Measurements from ENCODE around the gene MAP7.

DNA sequence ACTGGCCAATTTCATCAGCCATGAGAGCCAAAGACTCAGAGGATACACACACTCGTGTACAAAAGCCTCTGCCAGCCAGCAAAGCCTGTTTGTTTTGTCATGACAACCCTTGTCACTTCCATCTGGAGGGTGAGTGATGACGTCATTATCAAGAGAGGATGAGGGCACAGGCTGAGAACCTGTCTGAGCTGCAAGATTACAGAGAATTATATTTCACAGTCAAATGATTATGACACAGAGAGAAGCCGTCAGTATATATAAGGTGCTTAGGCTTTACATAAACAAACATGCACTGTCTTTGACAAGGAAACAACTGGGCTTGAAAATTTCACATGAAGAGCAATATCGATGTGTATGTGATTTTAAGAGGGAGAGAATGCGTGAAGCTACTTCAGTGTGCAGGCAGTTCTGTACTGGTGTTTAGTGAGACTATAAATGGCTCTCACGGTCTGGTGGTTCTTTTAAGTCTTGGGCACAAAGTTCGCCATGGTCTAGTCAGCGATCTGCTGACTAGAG lies 224.1 kb downstream of the MAP7 start:
- TF ChIP-seq, protein P1, sequence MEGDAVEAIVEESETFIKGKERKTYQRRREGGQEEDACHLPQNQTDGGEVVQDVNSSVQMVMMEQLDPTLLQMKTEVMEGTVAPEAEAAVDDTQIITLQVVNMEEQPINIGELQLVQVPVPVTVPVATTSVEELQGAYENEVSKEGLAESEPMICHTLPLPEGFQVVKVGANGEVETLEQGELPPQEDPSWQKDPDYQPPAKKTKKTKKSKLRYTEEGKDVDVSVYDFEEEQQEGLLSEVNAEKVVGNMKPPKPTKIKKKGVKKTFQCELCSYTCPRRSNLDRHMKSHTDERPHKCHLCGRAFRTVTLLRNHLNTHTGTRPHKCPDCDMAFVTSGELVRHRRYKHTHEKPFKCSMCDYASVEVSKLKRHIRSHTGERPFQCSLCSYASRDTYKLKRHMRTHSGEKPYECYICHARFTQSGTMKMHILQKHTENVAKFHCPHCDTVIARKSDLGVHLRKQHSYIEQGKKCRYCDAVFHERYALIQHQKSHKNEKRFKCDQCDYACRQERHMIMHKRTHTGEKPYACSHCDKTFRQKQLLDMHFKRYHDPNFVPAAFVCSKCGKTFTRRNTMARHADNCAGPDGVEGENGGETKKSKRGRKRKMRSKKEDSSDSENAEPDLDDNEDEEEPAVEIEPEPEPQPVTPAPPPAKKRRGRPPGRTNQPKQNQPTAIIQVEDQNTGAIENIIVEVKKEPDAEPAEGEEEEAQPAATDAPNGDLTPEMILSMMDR (conservative IDR thresholded peaks at IDR 0.05): no peak
- no peak for TF ChIP-seq ZFX (IDR thresholded peaks at IDR 0.05)
